Stimulated activated CD4-positive, alpha-beta T cell treated with anti-CD3 and anti-CD28 coated beads, Interleukin-2, amount 100 ng/mL, for 4 hours (primary cell): ENCODE data around the gene CCL25.

ENCODE experiments used
- DNase-seq: peaks from one replicate; pipeline ENCODE4 v3.0.0-alpha.2; 2020; ENCODE audit warnings: low read depth

The CCL25 gene

GRCh38 chr19:8109890-8110662, 57.5 kb downstream of the CCL25 start:
- DNase-seq = no peak

DNA sequence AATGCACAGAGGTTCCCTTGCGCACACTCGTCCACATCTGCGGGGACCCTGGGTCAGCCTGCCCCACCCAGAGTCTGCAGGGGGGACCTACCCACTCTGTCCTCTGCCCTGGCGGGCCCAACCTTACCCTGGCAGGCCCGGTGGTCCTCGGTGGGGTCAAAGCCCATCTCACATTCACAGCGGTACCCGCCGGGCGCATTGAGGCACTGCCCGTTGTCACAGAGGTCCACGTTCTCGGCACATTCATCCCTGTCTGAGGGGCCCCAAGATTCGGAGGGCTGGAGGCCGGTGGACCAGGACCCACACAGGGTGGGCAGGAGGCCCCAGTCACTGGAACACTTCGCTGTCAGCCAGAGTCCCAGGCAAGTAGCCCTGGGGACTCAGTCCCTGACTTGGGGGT, 58.4 kb downstream of the CCL25 start:
- DNase-seq = no peak

GRCh38 chr19:8111376-8111775, 58.8 kb downstream of the CCL25 start:
- DNase-seq = no peak
